A673 (cell line): ENCODE measurements around the gene ERBB3. TPM values are rescaled to one million over a fixed set of nuclear protein-coding genes. Genes with fewer than 3 reads are reported as not detected.
"Not testable (repeated sequence)": the region's sequence is repeated elsewhere in the genome, so short reads cannot be mapped to it uniquely, and the experiment has no call there.

Experiments used
- BruUV-seq: library from RNA; stranded (reverse); fragments of 400-500 nt; replicated peaks from 2 replicates; lab custom pipeline; 2021; lab: Mats Ljungman, UMichigan
- CTCF ChIA-PET: fragments of 300-600 bp; sonication (Branson Sonifier 250); formaldehyde crosslinking; loops from one replicate; lab custom pipeline; 2022; ENCODE audit warnings: antibody characterized with exemption; lab: Charles Lee
- POLR2A ChIA-PET: fragments of 300-600 bp; sonication (Branson Sonifier 250); formaldehyde crosslinking; loops from one replicate; lab custom pipeline; 2022; ENCODE audit warnings: antibody characterized with exemption; ENCODE audit not compliant: low non-redundant PET; lab: Charles Lee
- DNase-seq: peaks from one replicate; pipeline ENCODE4 v3.0.0-alpha.2; 2015; ENCODE audit warnings: low spot score
- H3K27ac ChIP-seq: fragments of 200-600 bp; sonication (generic); 2 replicates; pipeline ENCODE4 v1.5.1; 2016; ENCODE audit warnings: mixed run types, low read depth, mild to moderate bottlenecking, mixed read lengths, antibody characterized with exemption, low read length; ENCODE audit not compliant: poor library complexity, severe bottlenecking
- H3K27me3 ChIP-seq: fragments of 200-600 bp; sonication (generic); replicated peaks from 2 replicates; pipeline ENCODE4 v1.6.1; 2017; ENCODE audit warnings: mixed run types, low read depth, mild to moderate bottlenecking, mixed read lengths, antibody characterized with exemption, low read length; ENCODE audit not compliant: insufficient read depth, poor library complexity
- H3K36me3 ChIP-seq: fragments of 200-600 bp; sonication (generic); 2 replicates; pipeline ENCODE4 v1.6.1; 2016; ENCODE audit warnings: mixed run types, mild to moderate bottlenecking, mixed read lengths, antibody characterized with exemption, low read length; ENCODE audit not compliant: insufficient read depth, poor library complexity, severe bottlenecking
- H3K4me1 ChIP-seq: fragments of 200-600 bp; sonication (generic); 2 replicates; pipeline ENCODE4 v1.6.1; 2017; ENCODE audit warnings: mixed run types, mild to moderate bottlenecking, mixed read lengths, antibody characterized with exemption, low read length; ENCODE audit not compliant: insufficient read depth, poor library complexity, severe bottlenecking
- H3K4me3 ChIP-seq: fragments of 200-600 bp; sonication (generic); 2 replicates; pipeline ENCODE4 v1.5.1; 2016; ENCODE audit warnings: low read depth, mixed run types, mild to moderate bottlenecking, mixed read lengths, low read length; ENCODE audit not compliant: poor library complexity, severe bottlenecking
- H3K9me3 ChIP-seq: fragments of 200-600 bp; sonication (generic); 2 replicates; pipeline ENCODE4 v1.6.1; 2016; ENCODE audit warnings: mixed run types, low read depth, mild to moderate bottlenecking, mixed read lengths, antibody characterized with exemption, low read length; ENCODE audit not compliant: poor library complexity, severe bottlenecking
- EZH2 ChIP-seq: fragments of 200-600 bp; sonication (generic); IDR thresholded peaks from 2 replicates; pipeline ENCODE4 v1.6.1; 2017; ENCODE audit warnings: borderline replicate concordance, low read depth, mild to moderate bottlenecking, mixed read lengths, antibody characterized with exemption, low read length; ENCODE audit not compliant: poor library complexity, severe bottlenecking
- intact Hi-C: fragments of 100-400 bp; cut with micrococcal nuclease; formaldehyde crosslinking; loops from one replicate; pipeline ENCODE4 v1.10.0; 2022; ENCODE audit not compliant: unreplicated experiment
- total RNA-seq: library from RNA; stranded (reverse); gene quantifications from 2 replicates; pipeline ENCODE4 v1.2.3, GENCODE V29; 2021
- TF ChIP-seq, protein P1 (sequence below): fragments of 300-800, 200-600 bp; sonication (generic); conservative IDR thresholded peaks from 2 replicates; pipeline ENCODE4 v1.5.1; 2017; ENCODE audit warnings: low read depth, mild to moderate bottlenecking, antibody characterized with exemption, low read length, moderate library complexity, mixed read lengths

ERBB3 gene
- total RNA-seq, 1 experiment from 2014 or later = 2.0 TPM

- no peaks in the 10 kb centered on the region for H3K9me3 ChIP-seq
- H3K36me3 ChIP-seq = peaks cover 46% of the 10 kb centered on the region
- DNase-seq = no peak
- ChIA-PET POLR2A (no interaction called here), CTCF (no interaction called here)
- no TSS peak for BruUV-seq
- no peaks in the 10 kb centered on the region for H3K27me3 ChIP-seq
- H3K27ac ChIP-seq = peak overlapping the region; percentile 95
- intact Hi-C loops = loop anchor here (5.0 to 10.0 kb wide), 2 partner anchors 68 to 519 kb away; partner anchors contain the start of gene BAZ2A
- TF ChIP-seq, protein P1, sequence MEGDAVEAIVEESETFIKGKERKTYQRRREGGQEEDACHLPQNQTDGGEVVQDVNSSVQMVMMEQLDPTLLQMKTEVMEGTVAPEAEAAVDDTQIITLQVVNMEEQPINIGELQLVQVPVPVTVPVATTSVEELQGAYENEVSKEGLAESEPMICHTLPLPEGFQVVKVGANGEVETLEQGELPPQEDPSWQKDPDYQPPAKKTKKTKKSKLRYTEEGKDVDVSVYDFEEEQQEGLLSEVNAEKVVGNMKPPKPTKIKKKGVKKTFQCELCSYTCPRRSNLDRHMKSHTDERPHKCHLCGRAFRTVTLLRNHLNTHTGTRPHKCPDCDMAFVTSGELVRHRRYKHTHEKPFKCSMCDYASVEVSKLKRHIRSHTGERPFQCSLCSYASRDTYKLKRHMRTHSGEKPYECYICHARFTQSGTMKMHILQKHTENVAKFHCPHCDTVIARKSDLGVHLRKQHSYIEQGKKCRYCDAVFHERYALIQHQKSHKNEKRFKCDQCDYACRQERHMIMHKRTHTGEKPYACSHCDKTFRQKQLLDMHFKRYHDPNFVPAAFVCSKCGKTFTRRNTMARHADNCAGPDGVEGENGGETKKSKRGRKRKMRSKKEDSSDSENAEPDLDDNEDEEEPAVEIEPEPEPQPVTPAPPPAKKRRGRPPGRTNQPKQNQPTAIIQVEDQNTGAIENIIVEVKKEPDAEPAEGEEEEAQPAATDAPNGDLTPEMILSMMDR = no peak
- TF ChIP-seq EZH2 = no peak
- H3K4me1 ChIP-seq = peaks cover 13% of the 10 kb centered on the region
- peak overlapping the region; percentile 71 for H3K4me3 ChIP-seq
Measured at GRCh38 chr12:56115329-56115728, 35.4 kb downstream of the ERBB3 start.

GRCh38 chr12:56116267-56117081 lies 36.5 kb downstream of the ERBB3 start, which contains the start of gene RPL41:
Gene RPL41 (plus strand): TSS chr12:56116633.
- ChIA-PET POLR2A (interaction anchor here (0.6 to 2.4 kb wide), 3 partner anchors 8 to 44 kb away, joined by 4 to 15 read pairs (median 5); partner anchors contain the start of gene PA2G4), CTCF (no interaction called here)
- peak within 1 kb of the TSS; percentile 95 for H3K27ac ChIP-seq
- peaks cover 46% of the 10 kb centered on the region for H3K36me3 ChIP-seq
- H3K9me3 ChIP-seq = no peaks in the 10 kb centered on the region
- peak; percentile 96 for DNase-seq
- TF ChIP-seq EZH2 = no peak
- TF ChIP-seq, protein P1 = no peak
- H3K4me3 ChIP-seq = peak within 1 kb of the TSS; percentile 71
- BruUV-seq = no TSS peak
- intact Hi-C loops = loop anchor here (5.0 to 10.0 kb wide), 2 partner anchors 69 to 518 kb away; partner anchors contain the start of gene BAZ2A
- H3K27me3 ChIP-seq = no peaks in the 10 kb centered on the region
- peaks cover 13% of the 10 kb centered on the region for H3K4me1 ChIP-seq

DNA sequence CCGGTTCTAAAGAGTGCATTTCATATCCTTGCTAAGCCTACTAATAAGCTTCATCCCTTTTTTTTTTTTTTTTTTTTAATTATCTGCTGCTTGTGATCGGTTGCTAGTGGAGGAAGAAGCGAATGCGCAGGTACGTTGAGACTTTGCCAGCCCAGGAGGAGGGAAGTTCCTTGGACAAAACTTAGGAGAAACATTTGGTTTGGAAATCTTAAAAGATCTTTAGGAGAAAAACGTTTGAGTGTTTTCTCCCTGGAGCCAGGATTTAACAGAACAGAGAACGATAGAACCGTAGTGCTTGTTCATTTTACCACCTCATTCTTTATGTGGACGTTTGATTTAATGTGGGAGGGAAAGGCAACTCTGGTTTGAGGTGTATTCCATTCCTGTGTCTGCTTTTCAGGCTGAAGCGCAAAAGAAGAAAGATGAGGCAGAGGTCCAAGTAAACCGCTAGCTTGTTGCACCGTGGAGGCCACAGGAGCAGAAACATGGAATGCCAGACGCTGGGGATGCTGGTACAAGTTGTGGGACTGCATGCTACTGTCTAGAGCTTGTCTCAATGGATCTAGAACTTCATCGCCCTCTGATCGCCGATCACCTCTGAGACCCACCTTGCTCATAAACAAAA lies 37.2 kb downstream of the ERBB3 start:
- Histone ChIP-seq H3K36me3 (peaks cover 46% of the 10 kb centered on the region), H3K27ac (peak overlapping the region; percentile 95), H3K4me1 (peaks cover 13% of the 10 kb centered on the region), H3K4me3 (peak overlapping the region; percentile 71)
- ChIA-PET POLR2A (interaction anchor here (0.6 to 2.4 kb wide), 4 partner anchors 7 to 245 kb away, joined by 4 to 15 read pairs (median 5); partner anchors contain the start of gene PA2G4), CTCF (interaction anchor here (1.1 to 1.6 kb wide), 3 partner anchors 11 to 73 kb away, joined by 3 to 17 read pairs (median 13); partner anchors contain the start of genes ESYT1, PA2G4 and SMARCC2)
- not testable (repeated sequence) for DNase-seq, H3K27me3 ChIP-seq, H3K9me3 ChIP-seq
- TSS peak; percentile 95 for BruUV-seq
- intact Hi-C loops = loop anchor here (5.0 to 10.0 kb wide), 2 partner anchors 70 to 518 kb away; partner anchors contain the start of gene BAZ2A
